GM12878 (cell line): ENCODE results near the gene ADAMTSL1. TPM values are rescaled to one million over a fixed set of nuclear protein-coding genes. Genes with fewer than 3 reads are reported as not detected.

ENCODE experiments used
- ATAC-seq: fragments of 200-7000 bp; cut with Tn5 transposase; 3 replicates; pipeline ENCODE4 v1.9.1; 2020; ENCODE audit warnings: mild to moderate bottlenecking, moderate library complexity
- BruUV-seq: library from RNA; stranded (reverse); fragments of 400-500 nt; replicated peaks from 2 replicates; lab custom pipeline; 2021; lab: Mats Ljungman, UMichigan
- CTCF ChIA-PET: fragments of 300-600 bp; sonication (Branson Sonifier 250); formaldehyde crosslinking; extraction: SDS; loops from one replicate; lab custom pipeline; 2021; ENCODE audit warnings: inconsistent platforms; lab: Yijun Ruan, JAX
- POLR2A ChIA-PET: fragments of 350-600 bp; formaldehyde crosslinking; extraction: SDS; loops from one replicate; lab custom pipeline; 2021; ENCODE audit warnings: inconsistent platforms; lab: Charles Lee
- RAD21 ChIA-PET: fragments of 300-600 bp; sonication (Branson Sonifier 250); formaldehyde crosslinking; loops from one replicate; lab custom pipeline; 2023; ENCODE audit warnings: antibody characterized with exemption; ENCODE audit not compliant: unreplicated experiment; lab: Charles Lee
- SMC1A ChIA-PET: fragments of 300-600 bp; sonication (Branson Sonifier 250); formaldehyde crosslinking; loops from one replicate; lab custom pipeline; 2023; ENCODE audit not compliant: unreplicated experiment, uncharacterized antibody; lab: Charles Lee
- DNase-seq: peaks from one replicate; pipeline ENCODE4 v3.0.0-alpha.2; 2011; ENCODE audit warnings: low read depth, low spot score
- FAIRE-seq: peaks from 3 replicates; lab custom pipeline; 2011; peaks lifted over from hg19 to GRCh38; lab: Jason Lieb, UNC
- H2AFZ ChIP-seq: 2 replicates; pipeline ENCODE4 v1.6.0; 2011; ENCODE audit warnings: low read depth, low read length, control low read depth; ENCODE audit not compliant: control insufficient read depth
- H3K27ac ChIP-seq: 2 replicates; pipeline ENCODE4 v1.5.1; 2011; ENCODE audit warnings: control low read depth; ENCODE audit not compliant: control insufficient read depth, insufficient read depth
- H3K27me3 ChIP-seq, 2 experiments: replicated peaks in 1 of 2; 2 replicates each; pipeline versions ENCODE4 v1.6.0 to v1.6.1; 2011; ENCODE audit warnings: low read length in 1 of 2; ENCODE audit not compliant: control insufficient read depth in 2 of 2, insufficient read depth in 2 of 2
- H3K36me3 ChIP-seq, 2 experiments: 2 replicates each; pipeline ENCODE4 v1.5.1; 2011; ENCODE audit warnings: low read length in 1 of 2; ENCODE audit not compliant: control insufficient read depth in 2 of 2, insufficient read depth in 2 of 2
- H3K4me1 ChIP-seq: 2 replicates; pipeline ENCODE4 v1.6.1; 2011; ENCODE audit warnings: mild to moderate bottlenecking, low read length, moderate library complexity, mixed read lengths; ENCODE audit not compliant: control insufficient read depth, insufficient read depth
- H3K4me2 ChIP-seq: 2 replicates; pipeline ENCODE4 v1.6.0; 2011; ENCODE audit warnings: control low read depth; ENCODE audit not compliant: control insufficient read depth, insufficient read depth
- H3K4me3 ChIP-seq: fragments of 200-600 bp; sonication (generic); 2 replicates; pipeline ENCODE4 v1.5.1; 2016
- H3K79me2 ChIP-seq: 2 replicates; pipeline ENCODE4 v1.6.0; 2011; ENCODE audit warnings: low read length; ENCODE audit not compliant: control insufficient read depth, insufficient read depth
- H3K9ac ChIP-seq: 2 replicates; pipeline ENCODE4 v1.8.0; 2011; ENCODE audit warnings: low read length, control low read depth, mixed read lengths; ENCODE audit not compliant: control insufficient read depth, insufficient read depth
- H3K9me3 ChIP-seq: replicated peaks from 3 replicates; pipeline ENCODE4 v1.5.1; 2011; ENCODE audit warnings: mild to moderate bottlenecking, low read length; ENCODE audit not compliant: control insufficient read depth, insufficient read depth
- H4K20me1 ChIP-seq: 2 replicates; pipeline ENCODE4 v1.6.0; 2011; ENCODE audit not compliant: control insufficient read depth, insufficient read depth
- DPF2 ChIP-seq: fragments of 450-650 bp; IDR thresholded peaks from 2 replicates; pipeline ENCODE4 v1.6.1; 2017; ENCODE audit warnings: mild to moderate bottlenecking
- EP300 ChIP-seq, 2 experiments: fragments of 150-350 bp in 1 of 2; IDR thresholded peaks; 2 replicates each; pipeline ENCODE4 v1.6.1; 2011 to 2012; ENCODE audit warnings: low read depth in 2 of 2, low read length in 2 of 2, borderline replicate concordance in 1 of 2, improper control_type of control experiment in 1 of 2, inconsistent platforms in 1 of 2; ENCODE audit not compliant: control insufficient read depth in 1 of 2
- IRF3 ChIP-seq: fragments of 450-650 bp; IDR thresholded peaks from 2 replicates; pipeline ENCODE4 v1.6.1; 2014; ENCODE audit warnings: mild to moderate bottlenecking
- JUND ChIP-seq: IDR thresholded peaks from 2 replicates; pipeline ENCODE4 v1.6.1; 2012; ENCODE audit warnings: low read depth, mild to moderate bottlenecking, low read length, improper control_type of control experiment, moderate library complexity
- NR2C2 ChIP-seq: IDR thresholded peaks from 2 replicates; pipeline ENCODE4 v1.6.1; 2011; ENCODE audit warnings: borderline replicate concordance, low read depth; ENCODE audit not compliant: control insufficient read depth, insufficient read length
- POU2F2 ChIP-seq: IDR thresholded peaks from 3 replicates; pipeline ENCODE4 v1.6.1; 2011; ENCODE audit warnings: low read depth, mild to moderate bottlenecking, low read length, borderline replicate concordance
- PRDM15 ChIP-seq: fragments of 450-650 bp; formaldehyde crosslinking; IDR thresholded peaks from 2 replicates; pipeline ENCODE4 v1.4.0; 2020; ENCODE audit warnings: mild to moderate bottlenecking, moderate library complexity
- TCF12 ChIP-seq: IDR thresholded peaks from 2 replicates; pipeline ENCODE4 v1.6.1; 2011; ENCODE audit warnings: low read depth, mild to moderate bottlenecking, low read length
- ZNF207 ChIP-seq: fragments of 450-650 bp; IDR thresholded peaks from 2 replicates; pipeline ENCODE4 v1.6.1; 2014; ENCODE audit warnings: antibody characterized with exemption, mild to moderate bottlenecking, borderline replicate concordance
- ZNF592 ChIP-seq: fragments of 450-650 bp; IDR thresholded peaks from 2 replicates; pipeline ENCODE4 v1.6.1; 2017; ENCODE audit warnings: mild to moderate bottlenecking, moderate library complexity
- WGBS: methylation state at CpG from one replicate; pipeline ENCODE4 v1.1.6; 2016; ENCODE audit warnings: low lambda C conversion rate; ENCODE audit not compliant: insufficient replicate concordance, insufficient coverage; ENCODE audit errors: missing lambda C conversion rate; 5-methylcytosine and 5-hydroxymethylcytosine counted together
- in situ Hi-C: fragments of 300-500 bp; cut with MboI; formaldehyde crosslinking; loops from 9 replicates; pipeline ENCODE4 v1.14.3; 2018; ENCODE audit warnings: mixed read lengths
- intact Hi-C: fragments of 100-400 bp; cut with micrococcal nuclease; formaldehyde crosslinking; loops from one replicate; pipeline ENCODE4 v1.14.2; 2022; ENCODE audit not compliant: unreplicated experiment
- polyA plus RNA-seq, 11 experiments: library from polyadenylated mRNA; depleted of rRNA in 4 of 11; unstranded in 6 of 11; stranded (reverse) in 5 of 11; fragments of >200 nt; fragmentation: Nextera tagmentation in 4 of 11; fragmentation: Illumina TruSeq in 1 of 11; extraction: Ambion mirVana in 4 of 11; extraction: Trizol in 1 of 11; gene quantifications; 1 replicate in 1 of 11; 2 replicates in 10 of 11; pipeline versions ENCODE4 v1.2.1 to v1.2.3, GENCODE V29; 2011 to 2016; ENCODE audit warnings: inconsistent platforms in 2 of 11, missing spikeins in 2 of 11, low read depth in 1 of 11
- total RNA-seq, 4 experiments: library from RNA; depleted of rRNA in 3 of 4; stranded (reverse); fragments of >200 nt in 3 of 4; fragmentation: Illumina TruSeq in 1 of 4; extraction: Trizol in 1 of 4; gene quantifications; 2 replicates each; pipeline versions ENCODE4 v1.2.1 to v1.2.3, GENCODE V29; 2013 to 2021

ADAMTSL1 gene
- total and polyA plus RNA-seq, 10 of the 15 experiments (the other 5 are each of a cell fraction or from before 2014, with no cell fraction given): 0.01 to 0.10 (median 0.07) TPM; not detected in 6

GRCh38 chr9:18754537-18754936 is 280.6 kb downstream of the ADAMTSL1 start:
- Histone ChIP-seq H3K4me1 (no peaks in the 10 kb centered on the region), H3K36me3 (no peaks in the 10 kb centered on the region), H3K27ac (no peak overlapping the region), H3K27me3 (no peaks in the 10 kb centered on the region), H4K20me1 (no peaks in the 10 kb centered on the region), H3K4me3 (no peak overlapping the region), H3K9me3 (no peaks in the 10 kb centered on the region), H3K9ac (no peak overlapping the region), H2AFZ (no peak overlapping the region), H3K4me2 (no peak overlapping the region), H3K79me2 (no peaks in the 10 kb centered on the region)
- intact Hi-C loops (no loop called here), in situ Hi-C loops (no loop called here)
- ChIA-PET CTCF (no interaction called here), POLR2A (no interaction called here), SMC1A (interaction anchor here (4.1 kb wide), 1 partner anchor 14 kb away, joined by 16 read pairs; no protein-coding TSS in a partner anchor), RAD21 (no interaction called here)
- no peak for TF ChIP-seq ZNF207
- TF ChIP-seq POU2F2: no peak
- no peak for TF ChIP-seq JUND
- no peak for TF ChIP-seq IRF3
- no peak for TF ChIP-seq TCF12
- TF ChIP-seq NR2C2: no peak
- TF ChIP-seq EP300 (IDR thresholded peaks at IDR 0.05; ENCODE audit: borderline replicate concordance in 1 of 2, control insufficient read depth in 1 of 2, low read depth in 2 of 2, low read length in 2 of 2): no peak
- no peak for TF ChIP-seq ZNF592
- no peak for TF ChIP-seq PRDM15
- no peak for TF ChIP-seq DPF2
- 60% methylated on average over 4 of the region's 4 CpGs for WGBS
- no peak for DNase-seq
- no peak for FAIRE-seq
- BruUV-seq: no TSS peak
- no peak for ATAC-seq
